Measurements from ENCODE around the gene GTF3C1. TPM values are rescaled to one million over a fixed set of nuclear protein-coding genes. Genes with fewer than 3 reads are reported as not detected.
A peak's percentile ranks its signal among the peaks of the same experiment; 100 is the strongest.

Gene GTF3C1
- total RNA-seq, 1 donor from 2014 or later, result 69.9 TPM

GRCh38 chr16:27528294-27528693 is 21.4 kb downstream of the GTF3C1 start:
- H3K4me3 Mint-ChIP-seq, result no peak overlapping the region
- H3K36me3 Mint-ChIP-seq (ENCODE audit: low read depth), result peaks cover 46% of the 10 kb centered on the region
- H3K27ac Mint-ChIP-seq, result peak overlapping the region; percentile 4
- H3K27me3 Mint-ChIP-seq (ENCODE audit: insufficient read depth), result no peaks in the 10 kb centered on the region
- no peak for DNase-seq (ENCODE audit: low spot score)
- H3K4me1 Mint-ChIP-seq (ENCODE audit: low read depth), result peaks cover 21% of the 10 kb centered on the region
- H3K9me3 Mint-ChIP-seq, result no peaks in the 10 kb centered on the region
- intact Hi-C loops (cut with micrococcal nuclease), result no loop called here

- no peak overlapping the region for H3K27ac Mint-ChIP-seq
- no peak overlapping the region for H3K4me3 Mint-ChIP-seq
- peaks cover 7% of the 10 kb centered on the region for H3K4me1 Mint-ChIP-seq (ENCODE audit: low read depth)
- no peak for DNase-seq (ENCODE audit: low spot score)
- H3K9me3 Mint-ChIP-seq, result no peaks in the 10 kb centered on the region
- H3K27me3 Mint-ChIP-seq (ENCODE audit: insufficient read depth), result no peaks in the 10 kb centered on the region
- peaks cover 37% of the 10 kb centered on the region for H3K36me3 Mint-ChIP-seq (ENCODE audit: low read depth)
- intact Hi-C loops (cut with micrococcal nuclease), result no loop called here
Measured at GRCh38 chr16:27526180-27526579, 23.5 kb downstream of the GTF3C1 start.

- H3K9me3 Mint-ChIP-seq, result no peaks in the 10 kb centered on the region
- no peak overlapping the region for H3K27ac Mint-ChIP-seq
- H3K36me3 Mint-ChIP-seq (ENCODE audit: low read depth), result peaks cover 29% of the 10 kb centered on the region
- DNase-seq (ENCODE audit: low spot score), result no peak
- H3K27me3 Mint-ChIP-seq (ENCODE audit: insufficient read depth), result no peaks in the 10 kb centered on the region
- no peak overlapping the region for H3K4me3 Mint-ChIP-seq
- no peaks in the 10 kb centered on the region for H3K4me1 Mint-ChIP-seq (ENCODE audit: low read depth)
- intact Hi-C loops (cut with micrococcal nuclease), result no loop called here
Measured at GRCh38 chr16:27522173-27522707, 27.5 kb downstream of the GTF3C1 start.

GRCh38 chr16:27520982-27521673 is 28.6 kb downstream of the GTF3C1 start:
- no peak for DNase-seq (ENCODE audit: low spot score)
- Mint-ChIP-seq H3K4me3 (no peak overlapping the region), H3K9me3 (no peaks in the 10 kb centered on the region), H3K4me1 (ENCODE audit: low read depth) (no peaks in the 10 kb centered on the region), H3K27me3 (ENCODE audit: insufficient read depth) (no peaks in the 10 kb centered on the region), H3K27ac (no peak overlapping the region), H3K36me3 (ENCODE audit: low read depth) (peaks cover 22% of the 10 kb centered on the region)
- intact Hi-C loops (cut with micrococcal nuclease), result no loop called here

GRCh38 chr16:27518226-27518625 is 31.5 kb downstream of the GTF3C1 start:
- Mint-ChIP-seq H3K4me3 (no peak overlapping the region), H3K36me3 (ENCODE audit: low read depth) (peaks cover 18% of the 10 kb centered on the region), H3K4me1 (ENCODE audit: low read depth) (no peaks in the 10 kb centered on the region), H3K27me3 (ENCODE audit: insufficient read depth) (no peaks in the 10 kb centered on the region), H3K9me3 (no peaks in the 10 kb centered on the region), H3K27ac (no peak overlapping the region)
- intact Hi-C loops (cut with micrococcal nuclease), result no loop called here
- no peak for DNase-seq (ENCODE audit: low spot score)

GRCh38 chr16:27517664-27518063 is 32.0 kb downstream of the GTF3C1 start:
- H3K4me1 Mint-ChIP-seq (ENCODE audit: low read depth), result no peaks in the 10 kb centered on the region
- no peak overlapping the region for H3K27ac Mint-ChIP-seq
- no peak overlapping the region for H3K4me3 Mint-ChIP-seq
- no peaks in the 10 kb centered on the region for H3K27me3 Mint-ChIP-seq (ENCODE audit: insufficient read depth)
- no peak for DNase-seq (ENCODE audit: low spot score)
- intact Hi-C loops (cut with micrococcal nuclease), result no loop called here
- no peaks in the 10 kb centered on the region for H3K9me3 Mint-ChIP-seq
- peaks cover 14% of the 10 kb centered on the region for H3K36me3 Mint-ChIP-seq (ENCODE audit: low read depth)

GRCh38 chr16:27516365-27516764 is 33.3 kb downstream of the GTF3C1 start:
- intact Hi-C loops (cut with micrococcal nuclease), result no loop called here
- DNase-seq (ENCODE audit: low spot score), result no peak
- Mint-ChIP-seq H3K36me3 (ENCODE audit: low read depth) (peaks cover 24% of the 10 kb centered on the region), H3K27ac (no peak overlapping the region), H3K4me1 (ENCODE audit: low read depth) (no peaks in the 10 kb centered on the region), H3K4me3 (no peak overlapping the region), H3K9me3 (no peaks in the 10 kb centered on the region), H3K27me3 (ENCODE audit: insufficient read depth) (no peaks in the 10 kb centered on the region)

GRCh38 chr16:27515874-27516353 is 33.8 kb downstream of the GTF3C1 start:
- H3K36me3 Mint-ChIP-seq (ENCODE audit: low read depth), result peaks cover 25% of the 10 kb centered on the region
- intact Hi-C loops (cut with micrococcal nuclease), result no loop called here
- no peak overlapping the region for H3K4me3 Mint-ChIP-seq
- H3K9me3 Mint-ChIP-seq, result no peaks in the 10 kb centered on the region
- DNase-seq (ENCODE audit: low spot score), result no peak
- H3K27ac Mint-ChIP-seq, result no peak overlapping the region
- H3K4me1 Mint-ChIP-seq (ENCODE audit: low read depth), result no peaks in the 10 kb centered on the region
- no peaks in the 10 kb centered on the region for H3K27me3 Mint-ChIP-seq (ENCODE audit: insufficient read depth)

GRCh38 chr16:27514806-27515205 is 34.9 kb downstream of the GTF3C1 start:
- intact Hi-C loops (cut with micrococcal nuclease), result no loop called here
- H3K36me3 Mint-ChIP-seq (ENCODE audit: low read depth), result peaks cover 27% of the 10 kb centered on the region
- peak overlapping the region; percentile 43 for H3K27ac Mint-ChIP-seq
- H3K4me3 Mint-ChIP-seq, result no peak overlapping the region
- H3K9me3 Mint-ChIP-seq, result no peaks in the 10 kb centered on the region
- no peaks in the 10 kb centered on the region for H3K4me1 Mint-ChIP-seq (ENCODE audit: low read depth)
- no peak for DNase-seq (ENCODE audit: low spot score)
- no peaks in the 10 kb centered on the region for H3K27me3 Mint-ChIP-seq (ENCODE audit: insufficient read depth)

GRCh38 chr16:27511657-27512448 is 37.9 kb downstream of the GTF3C1 start:
- Mint-ChIP-seq H3K9me3 (no peaks in the 10 kb centered on the region), H3K27ac (no peak overlapping the region), H3K4me3 (no peak overlapping the region), H3K27me3 (ENCODE audit: insufficient read depth) (no peaks in the 10 kb centered on the region), H3K4me1 (ENCODE audit: low read depth) (no peaks in the 10 kb centered on the region), H3K36me3 (ENCODE audit: low read depth) (peaks cover 31% of the 10 kb centered on the region)
- intact Hi-C loops (cut with micrococcal nuclease), result no loop called here
- DNase-seq (ENCODE audit: low spot score), result no peak

GRCh38 chr16:27508476-27508875 is 41.2 kb downstream of the GTF3C1 start:
- no peaks in the 10 kb centered on the region for H3K27me3 Mint-ChIP-seq (ENCODE audit: insufficient read depth)
- no peak overlapping the region for H3K27ac Mint-ChIP-seq
- peaks cover 36% of the 10 kb centered on the region for H3K36me3 Mint-ChIP-seq (ENCODE audit: low read depth)
- H3K4me3 Mint-ChIP-seq, result no peak overlapping the region
- DNase-seq (ENCODE audit: low spot score), result no peak
- H3K4me1 Mint-ChIP-seq (ENCODE audit: low read depth), result no peaks in the 10 kb centered on the region
- intact Hi-C loops (cut with micrococcal nuclease), result no loop called here
- no peaks in the 10 kb centered on the region for H3K9me3 Mint-ChIP-seq

GRCh38 chr16:27506771-27507170 is 42.9 kb downstream of the GTF3C1 start:
- H3K27ac Mint-ChIP-seq, result no peak overlapping the region
- no peak for DNase-seq (ENCODE audit: low spot score)
- no peaks in the 10 kb centered on the region for H3K27me3 Mint-ChIP-seq (ENCODE audit: insufficient read depth)
- intact Hi-C loops (cut with micrococcal nuclease), result no loop called here
- H3K9me3 Mint-ChIP-seq, result no peaks in the 10 kb centered on the region
- no peak overlapping the region for H3K4me3 Mint-ChIP-seq
- H3K4me1 Mint-ChIP-seq (ENCODE audit: low read depth), result no peaks in the 10 kb centered on the region
- peaks cover 38% of the 10 kb centered on the region for H3K36me3 Mint-ChIP-seq (ENCODE audit: low read depth)
